AG04449 (cell line): ENCODE data around the gene HIP1R.

Source experiments
- CTCF ChIA-PET: fragments of 350-600 bp; formaldehyde crosslinking; extraction: SDS; loops from one replicate; lab custom pipeline; 2021; ENCODE audit warnings: antibody characterized with exemption; lab: Yijun Ruan, JAX
- POLR2A ChIA-PET: fragments of 400-600, 350-600 bp; formaldehyde crosslinking; extraction: SDS; loops from one replicate; lab custom pipeline; 2020; ENCODE audit warnings: antibody characterized with exemption, inconsistent platforms; lab: Yijun Ruan, JAX
- DNase-seq: peaks from one replicate; pipeline ENCODE4 v3.0.0-alpha.2; 2010; ENCODE audit warnings: low read depth, low spot score
- H3K4me3 ChIP-seq: 2 replicates; pipeline ENCODE4 v1.5.1; 2011; ENCODE audit warnings: low read depth, mild to moderate bottlenecking, control low read depth, low read length
- TF ChIP-seq, protein P1 (sequence below): IDR thresholded peaks from one replicate; pipeline ENCODE4 v1.5.1; 2011; ENCODE audit warnings: mild to moderate bottlenecking, moderate library complexity, low read length, control low read depth, inconsistent platforms; ENCODE audit not compliant: insufficient read depth; ENCODE audit errors: missing control alignments

The HIP1R gene

DNA sequence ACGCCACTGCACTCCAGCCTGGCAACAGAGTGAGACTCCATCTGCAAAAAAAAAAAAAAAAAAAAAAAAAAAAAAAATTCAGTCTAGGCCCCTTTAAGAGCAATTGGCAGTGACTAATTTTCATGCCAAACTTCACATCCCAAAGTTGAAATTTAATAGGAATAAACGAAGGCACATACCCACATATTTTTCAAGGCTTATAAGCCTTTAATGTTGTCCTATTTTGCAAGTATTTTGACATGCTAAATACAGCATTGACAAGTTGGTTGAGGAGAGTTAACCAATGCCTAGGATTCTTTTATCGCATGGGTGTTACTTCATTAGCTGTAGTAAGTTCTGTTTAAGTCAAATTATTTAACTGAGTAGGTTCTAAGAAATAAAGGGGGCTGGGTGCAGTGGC is 23.5 kb upstream of the HIP1R start:
- DNase-seq, result no peak
- CTCF ChIA-PET, result no interaction called here
- TF ChIP-seq, protein P1, sequence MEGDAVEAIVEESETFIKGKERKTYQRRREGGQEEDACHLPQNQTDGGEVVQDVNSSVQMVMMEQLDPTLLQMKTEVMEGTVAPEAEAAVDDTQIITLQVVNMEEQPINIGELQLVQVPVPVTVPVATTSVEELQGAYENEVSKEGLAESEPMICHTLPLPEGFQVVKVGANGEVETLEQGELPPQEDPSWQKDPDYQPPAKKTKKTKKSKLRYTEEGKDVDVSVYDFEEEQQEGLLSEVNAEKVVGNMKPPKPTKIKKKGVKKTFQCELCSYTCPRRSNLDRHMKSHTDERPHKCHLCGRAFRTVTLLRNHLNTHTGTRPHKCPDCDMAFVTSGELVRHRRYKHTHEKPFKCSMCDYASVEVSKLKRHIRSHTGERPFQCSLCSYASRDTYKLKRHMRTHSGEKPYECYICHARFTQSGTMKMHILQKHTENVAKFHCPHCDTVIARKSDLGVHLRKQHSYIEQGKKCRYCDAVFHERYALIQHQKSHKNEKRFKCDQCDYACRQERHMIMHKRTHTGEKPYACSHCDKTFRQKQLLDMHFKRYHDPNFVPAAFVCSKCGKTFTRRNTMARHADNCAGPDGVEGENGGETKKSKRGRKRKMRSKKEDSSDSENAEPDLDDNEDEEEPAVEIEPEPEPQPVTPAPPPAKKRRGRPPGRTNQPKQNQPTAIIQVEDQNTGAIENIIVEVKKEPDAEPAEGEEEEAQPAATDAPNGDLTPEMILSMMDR, result no peak
- POLR2A ChIA-PET, result no interaction called here
- H3K4me3 ChIP-seq, result no peak overlapping the region

DNA sequence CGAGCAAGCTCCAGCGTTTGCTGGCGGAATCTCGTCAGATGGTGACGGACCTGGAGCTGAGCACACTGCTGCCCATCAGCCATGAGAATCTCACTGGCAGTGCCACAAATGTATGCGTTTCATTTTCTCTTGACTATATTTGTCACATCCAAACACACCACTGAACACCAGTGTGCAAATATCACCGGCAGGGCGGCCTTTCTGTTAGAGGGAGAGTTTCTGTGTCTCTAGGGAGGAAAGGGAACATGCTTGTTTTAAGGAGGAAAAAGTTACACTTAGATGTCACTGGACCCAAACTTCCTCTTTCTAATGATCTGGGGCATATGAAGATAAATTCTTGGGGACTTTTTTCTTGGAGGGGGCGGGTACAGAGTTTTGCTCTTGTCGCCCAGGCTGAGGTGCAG is 21.9 kb upstream of the HIP1R start:
- TF ChIP-seq, protein P1, result no peak
- no peak overlapping the region for H3K4me3 ChIP-seq
- CTCF ChIA-PET, result interaction anchor here (1.5 kb wide), 1 partner anchor 18 kb away, joined by 3 read pairs; no protein-coding TSS in a partner anchor
- DNase-seq, result no peak
- POLR2A ChIA-PET, result no interaction called here

DNA sequence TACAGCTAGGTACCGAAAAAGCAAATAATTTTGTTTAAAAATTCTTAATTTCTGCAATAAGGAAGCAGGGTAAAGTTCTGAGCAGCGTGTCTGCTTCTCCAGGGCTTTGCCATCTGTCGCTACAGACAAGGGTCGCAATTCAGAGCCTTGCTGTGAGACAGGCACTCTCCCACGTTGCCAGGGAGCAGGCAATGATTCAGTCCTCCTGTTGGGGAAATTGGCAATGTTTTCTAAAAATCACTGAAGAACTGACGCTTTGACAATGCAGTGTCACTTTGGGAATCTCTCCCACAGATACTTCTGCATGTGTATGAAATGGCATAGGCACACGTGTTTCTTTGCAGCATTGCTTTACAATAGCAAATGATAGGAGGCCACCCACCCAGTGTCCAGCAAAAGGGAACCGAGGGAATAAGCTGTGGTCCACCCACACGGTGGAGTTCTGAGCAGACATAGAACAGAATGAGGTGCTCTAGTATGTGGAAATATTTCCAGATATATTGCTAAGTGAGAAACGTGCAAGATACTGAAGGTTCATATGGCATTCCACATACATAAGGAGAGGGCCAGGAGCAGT is 16.0 kb upstream of the HIP1R start:
- POLR2A ChIA-PET, result no interaction called here
- TF ChIP-seq, protein P1, result no peak
- CTCF ChIA-PET, result interaction anchor here (1.1 to 3.0 kb wide), 3 partner anchors 13 to 181 kb away, joined by 3 to 14 read pairs (median 6); no protein-coding TSS in a partner anchor
- no peak overlapping the region for H3K4me3 ChIP-seq
- no peak for DNase-seq

DNA sequence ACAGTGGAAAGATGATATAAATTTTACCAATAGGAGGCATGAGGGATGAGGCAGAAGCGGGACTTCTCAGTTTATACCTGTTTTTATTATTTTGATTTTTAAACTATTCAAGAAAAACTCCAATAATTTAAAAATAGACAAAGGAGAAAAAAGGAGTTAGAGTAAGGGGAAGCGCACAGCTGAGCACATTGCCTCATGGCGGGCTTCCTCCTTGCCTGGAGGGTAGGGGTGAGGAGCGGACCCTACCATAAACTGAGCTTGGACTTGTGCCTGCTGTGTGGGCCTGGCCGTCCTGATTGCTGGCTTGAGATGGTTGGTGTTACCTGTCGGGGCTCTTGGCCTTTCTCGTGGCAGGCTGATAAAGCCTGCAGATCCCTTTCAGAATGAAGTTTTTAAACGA is 15.1 kb upstream of the HIP1R start:
- POLR2A ChIA-PET, result no interaction called here
- CTCF ChIA-PET, result interaction anchor here (3.0 kb wide), 1 partner anchor 27 kb away, joined by 14 read pairs; no protein-coding TSS in a partner anchor
- no peak overlapping the region for H3K4me3 ChIP-seq
- DNase-seq, result no peak
- TF ChIP-seq, protein P1, result no peak

DNA sequence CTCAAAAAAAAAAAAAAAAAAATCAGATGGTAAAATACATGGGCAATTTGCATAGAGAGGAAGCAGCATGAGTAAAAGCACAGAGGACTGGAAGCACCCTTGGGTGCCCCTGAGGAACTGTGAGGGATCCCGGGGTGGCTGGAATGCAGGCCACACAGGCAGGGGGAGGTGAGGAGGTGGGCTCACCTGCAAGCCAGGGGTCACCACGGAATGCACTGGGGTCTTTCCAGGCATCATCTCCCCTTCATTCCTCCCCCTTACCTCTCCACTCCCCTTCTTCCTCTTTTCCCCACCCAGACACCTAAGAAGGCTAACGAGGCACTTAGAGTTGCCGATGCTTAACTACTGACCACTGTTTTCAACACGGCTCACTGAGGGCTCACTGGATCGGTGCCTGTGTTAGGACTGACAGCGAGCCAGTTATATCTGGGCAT is 14.4 kb upstream of the HIP1R start:
- TF ChIP-seq, protein P1, result no peak
- H3K4me3 ChIP-seq, result no peak overlapping the region
- DNase-seq, result no peak
- ChIA-PET POLR2A (no interaction called here), CTCF (interaction anchor here (1.0 to 3.0 kb wide), 2 partner anchors 28 to 30 kb away, joined by 3 to 14 read pairs; no protein-coding TSS in a partner anchor)

DNA sequence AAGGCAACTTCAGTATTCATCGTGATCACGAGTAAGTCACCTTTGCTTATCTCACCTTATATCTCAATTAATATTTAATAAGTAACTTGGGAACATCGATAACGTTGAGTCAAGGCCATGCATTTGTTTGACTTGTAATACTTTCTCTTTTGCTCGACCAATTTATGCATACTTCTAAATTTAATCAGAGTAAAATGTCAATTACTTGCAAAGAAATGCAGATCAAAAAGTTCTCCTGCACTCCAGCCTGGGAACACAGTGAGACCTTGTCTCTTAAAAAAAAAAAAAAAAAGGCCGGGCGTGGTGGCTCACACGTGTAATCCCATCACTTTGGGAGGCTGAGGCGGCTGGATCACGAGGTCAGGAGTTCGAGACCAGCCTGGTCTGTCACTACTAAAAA is 11.8 kb upstream of the HIP1R start:
- TF ChIP-seq, protein P1, result no peak
- ChIA-PET POLR2A (no interaction called here), CTCF (interaction anchor here (1.0 kb wide), 1 partner anchor 29 kb away, joined by 6 read pairs; no protein-coding TSS in a partner anchor)
- DNase-seq, result no peak
- no peak overlapping the region for H3K4me3 ChIP-seq
